Psoas muscle (tissue), 8 donors: Measurements from ENCODE around the gene RET. TPM values are rescaled to one million over a fixed set of nuclear protein-coding genes. Genes with fewer than 3 reads are reported as not detected.

Experiments used
- ATAC-seq, 4 donors: fragments of 200-7000 bp; cut with Tn5 transposase; one replicate each; pipeline ENCODE4 v1.9.1; 2020; ENCODE audit warnings: moderate library complexity in 3 of 4, mild to moderate bottlenecking in 2 of 4
- DNase-seq, 2 donors: peaks; one replicate each; pipeline ENCODE4 v3.0.0-alpha.2; 2020
- H3K27ac ChIP-seq: fragments of 200-600 bp; one replicate; pipeline ENCODE4 v1.8.0; 2022
- H3K27me3 ChIP-seq, 3 donors: fragments of 200-600 bp in 1 of 3; one replicate each; pipeline versions ENCODE4 v1.6.1 to v1.8.0; 2013 to 2022; ENCODE audit warnings: low read length in 2 of 3, mild to moderate bottlenecking in 2 of 3, moderate library complexity in 1 of 3; ENCODE audit not compliant: insufficient read depth in 3 of 3
- H3K36me3 ChIP-seq, 2 donors: fragments of 200-600 bp in 1 of 2; one replicate each; pipeline versions ENCODE4 v1.6.1 to v1.8.0; 2013 to 2022; ENCODE audit warnings: low read depth in 1 of 2, mild to moderate bottlenecking in 1 of 2, moderate library complexity in 1 of 2; ENCODE audit not compliant: insufficient read depth in 1 of 2
- H3K4me1 ChIP-seq: fragments of 200-600 bp; one replicate; pipeline ENCODE4 v1.8.0; 2022
- H3K4me3 ChIP-seq: fragments of 200-600 bp; one replicate; pipeline ENCODE4 v1.8.0; 2022; ENCODE audit warnings: mild to moderate bottlenecking
- H3K9me3 ChIP-seq: fragments of 200-600 bp; one replicate; pipeline ENCODE4 v1.8.0; 2022
- CTCF ChIP-seq: fragments of 200-600 bp; IDR thresholded peaks from one replicate; pipeline ENCODE4 v1.8.0; 2022; ENCODE audit warnings: antibody characterized with exemption
- WGBS, 3 donors: extraction: QIAGEN DNeasy Blood & Tissue Kit; methylation state at CpG; one replicate each; pipeline versions ENCODE4 v1.1.6 to v1.1.7; 2013; 5-methylcytosine and 5-hydroxymethylcytosine counted together
- intact Hi-C, 2 donors: fragments of 100-400 bp; cut with DNase I; formaldehyde crosslinking; loops; one replicate each; pipeline versions ENCODE4 v1.11.0 to v1.14.2; 2022
- polyA plus RNA-seq, 3 donors: library from polyadenylated mRNA; stranded (reverse); fragments of 200-250 nt; gene quantifications; one replicate each; pipeline ENCODE4 v1.2.3, GENCODE V29; 2013
- total RNA-seq, 4 donors: library from RNA; stranded (reverse); fragmentation: NEBNext Ultra II Directional in 2 of 4; extraction: Animal tissue kit (Norgen Biotek cat#: 25700) in 2 of 4; gene quantifications; one replicate each; pipeline versions ENCODE4 v1.2.1 to v1.2.4, GENCODE V29; 2021 to 2023
- donor health status: healthy with polysubstance abuse.
- donor health status: DM: no; HTN: no; CAD: no; lungs with moderate emphysema.
- donor health status: Bipolar disorder and iron deficiency.
- donor health status: healthy.
- donor health status: DM: yes; HTN: yes; CAD: no.
- donor health status: DM: no; HTN: no; CAD: no.
- donor health status: DM: no; HTN: no; CAD: no.
- donor health status: DM: yes; HTN: yes; CAD: no.

RET gene
- total and polyA plus RNA-seq, 7 donors, result 0.35 to 2.6 (median 0.60) TPM

GRCh38 chr10:43053825-43054224, 23.0 kb upstream of the RET start:
- TF ChIP-seq CTCF, result no peak
- H3K9me3 ChIP-seq, result no peaks in the 10 kb centered on the region
- peaks cover 0 to 4% (median 2%) of the 10 kb centered on the region in 3 donors for H3K27me3 ChIP-seq
- no peaks in the 10 kb centered on the region for H3K36me3 ChIP-seq
- intact Hi-C loops, result no loop called here
- DNase-seq, result no peak
- WGBS, 3 donors, result 53 to 65% (median 53%) methylated on average over 8 of the region's 8 CpGs
- no peak overlapping the region for H3K4me3 ChIP-seq
- no peak overlapping the region for H3K27ac ChIP-seq
- no peak for ATAC-seq
- no peaks in the 10 kb centered on the region for H3K4me1 ChIP-seq

- WGBS, 3 donors, result 78 to 89% (median 87%) methylated on average over 3 of the region's 3 CpGs
- ATAC-seq (no peak), DNase-seq (peak in 1 of 2 donors; percentile 23)
- intact Hi-C loops, result no loop called here
- Histone ChIP-seq H3K27ac (no peak overlapping the region), H3K36me3 (no peaks in the 10 kb centered on the region), H3K27me3 (no peaks in the 10 kb centered on the region), H3K4me1 (no peaks in the 10 kb centered on the region), H3K9me3 (no peaks in the 10 kb centered on the region), H3K4me3 (no peak overlapping the region)
- no peak for TF ChIP-seq CTCF
These were observed 22.3 kb upstream of the RET start for GRCh38 chr10:43054593-43054992.

GRCh38 chr10:43055217-43055616, 21.7 kb upstream of the RET start:
- Histone ChIP-seq H3K9me3 (no peaks in the 10 kb centered on the region), H3K4me3 (no peak overlapping the region), H3K27ac (no peak overlapping the region), H3K4me1 (no peaks in the 10 kb centered on the region), H3K36me3 (no peaks in the 10 kb centered on the region), H3K27me3 (no peaks in the 10 kb centered on the region)
- TF ChIP-seq CTCF, result no peak
- DNase-seq (no peak), ATAC-seq (no peak)
- intact Hi-C loops, result no loop called here
- 65 to 81% (median 66%) methylated on average over 3 of the region's 3 CpGs for WGBS, 3 donors

GRCh38 chr10:43055991-43056567, 20.8 kb upstream of the RET start:
- Histone ChIP-seq H3K9me3 (no peaks in the 10 kb centered on the region), H3K4me3 (no peak overlapping the region), H3K4me1 (no peaks in the 10 kb centered on the region), H3K36me3 (no peaks in the 10 kb centered on the region), H3K27ac (no peak overlapping the region), H3K27me3 (no peaks in the 10 kb centered on the region)
- 68 to 83% (median 71%) methylated on average over 2 of the region's 2 CpGs for WGBS, 3 donors
- DNase-seq, result no peak
- intact Hi-C loops, result no loop called here
- no peak for TF ChIP-seq CTCF
- no peak for ATAC-seq

GRCh38 chr10:43056568-43057011, 20.3 kb upstream of the RET start:
- peak in 1 of 2 donors; percentile 24 for DNase-seq
- Histone ChIP-seq H3K9me3 (no peaks in the 10 kb centered on the region), H3K27me3 (no peaks in the 10 kb centered on the region), H3K27ac (no peak overlapping the region), H3K36me3 (no peaks in the 10 kb centered on the region), H3K4me1 (no peaks in the 10 kb centered on the region), H3K4me3 (no peak overlapping the region)
- 77 to 81% (median 77%) methylated on average over 5 of the region's 5 CpGs for WGBS, 3 donors
- intact Hi-C loops, result no loop called here
- no peak for ATAC-seq
- no peak for TF ChIP-seq CTCF
